WTC11 (cell line): ENCODE measurements around the gene ZNF500. TPM values are rescaled to one million over a fixed set of nuclear protein-coding genes. Genes with fewer than 3 reads are reported as not detected.

Experiments used
- ATAC-seq: fragments of 200-7000 bp; cut with Tn5 transposase; 2 replicates; pipeline ENCODE4 v1.10.0; 2021; ENCODE audit warnings: mild to moderate bottlenecking, moderate library complexity
- CTCF ChIA-PET: fragments of 300-600 bp; sonication (Branson Sonifier 250); formaldehyde crosslinking; loops from one replicate; lab custom pipeline; 2021; ENCODE audit warnings: antibody characterized with exemption; lab: Charles Lee
- POLR2A ChIA-PET: fragments of 350-600 bp; sonication (Branson Sonifier 250); formaldehyde crosslinking; loops from one replicate; lab custom pipeline; 2021; ENCODE audit warnings: antibody characterized with exemption; lab: Charles Lee
- DNase-seq: peaks from one replicate; pipeline ENCODE4 v3.0.0; 2021; ENCODE audit warnings: low spot score
- H3K27ac Mint-ChIP-seq: 2 replicates; pipeline ENCODE4 v1.8.0; 2021; ENCODE audit warnings: mixed read lengths
- H3K27me3 Mint-ChIP-seq: 2 replicates; pipeline ENCODE4 v1.8.0; 2021; ENCODE audit warnings: low read depth, mild to moderate bottlenecking, moderate library complexity, mixed read lengths
- H3K36me3 Mint-ChIP-seq: 2 replicates; pipeline ENCODE4 v1.8.0; 2021; ENCODE audit warnings: mixed read lengths
- H3K4me1 Mint-ChIP-seq: 2 replicates; pipeline ENCODE4 v1.8.0; 2022; ENCODE audit warnings: mixed read lengths
- H3K4me3 Mint-ChIP-seq: 2 replicates; pipeline ENCODE4 v1.8.0; 2021; ENCODE audit warnings: mild to moderate bottlenecking, moderate library complexity, mixed read lengths
- H3K9me3 Mint-ChIP-seq: 2 replicates; pipeline ENCODE4 v1.8.0; 2021; ENCODE audit warnings: mixed read lengths
- ARID4B ChIP-seq: sonication (generic); formaldehyde crosslinking; IDR thresholded peaks from 2 replicates; pipeline ENCODE4 v1.8.0; 2023; ENCODE audit warnings: missing genetic modification reagents, mild to moderate bottlenecking, borderline replicate concordance
- ATF2 ChIP-seq: sonication (generic); formaldehyde crosslinking; IDR thresholded peaks from 2 replicates; pipeline ENCODE4 v1.8.1; 2022; ENCODE audit warnings: low read depth, missing genetic modification reagents, borderline replicate concordance
- CREM ChIP-seq: sonication (generic); formaldehyde crosslinking; IDR thresholded peaks from 2 replicates; pipeline ENCODE4 v1.8.1; 2022; ENCODE audit warnings: mild to moderate bottlenecking, missing genetic modification reagents, moderate library complexity
- ETV6 ChIP-seq: sonication (generic); formaldehyde crosslinking; IDR thresholded peaks from 2 replicates; pipeline ENCODE4 v1.8.1; 2022; ENCODE audit warnings: mild to moderate bottlenecking, missing genetic modification reagents
- FOXP1 ChIP-seq: sonication (generic); formaldehyde crosslinking; IDR thresholded peaks from 2 replicates; pipeline ENCODE4 v1.8.0; 2022; ENCODE audit warnings: missing genetic modification reagents, mild to moderate bottlenecking, moderate library complexity, borderline replicate concordance
- JUN ChIP-seq: sonication (generic); formaldehyde crosslinking; IDR thresholded peaks from 2 replicates; pipeline ENCODE4 v1.8.0; 2023; ENCODE audit warnings: mild to moderate bottlenecking, missing genetic modification reagents
- MAX ChIP-seq: sonication (generic); formaldehyde crosslinking; IDR thresholded peaks from 2 replicates; pipeline ENCODE4 v1.8.0; 2022; ENCODE audit warnings: mild to moderate bottlenecking, missing genetic modification reagents
- RORB ChIP-seq: fragments of 250-450 bp; sonication (Bioruptor Pico); IDR thresholded peaks from 2 replicates; pipeline ENCODE4 v1.9.0; 2021; ENCODE audit warnings: mild to moderate bottlenecking
- SOX15 ChIP-seq: fragments of 250-450 bp; sonication (Bioruptor Pico); IDR thresholded peaks from 2 replicates; pipeline ENCODE4 v1.9.0; 2021; ENCODE audit warnings: mild to moderate bottlenecking
- STAT6 ChIP-seq: sonication (generic); formaldehyde crosslinking; conservative IDR thresholded peaks from 2 replicates; pipeline ENCODE4 v1.8.1; 2023; ENCODE audit warnings: mild to moderate bottlenecking, low read depth, missing genetic modification reagents, moderate library complexity
- total RNA-seq: library from RNA; stranded (reverse); gene quantifications from 3 replicates; pipeline ENCODE4 v1.2.3, GENCODE V29; 2021
- TF ChIP-seq, protein P1 (sequence below): sonication (generic); formaldehyde crosslinking; IDR thresholded peaks from 2 replicates; pipeline ENCODE4 v1.8.0; 2023; ENCODE audit warnings: missing genetic modification reagents
- TF ChIP-seq, protein P2 (sequence below): sonication (generic); formaldehyde crosslinking; IDR thresholded peaks from 2 replicates; pipeline ENCODE4 v1.8.0; 2022; ENCODE audit warnings: mild to moderate bottlenecking, missing genetic modification reagents

ZNF500 gene
- total RNA-seq, 1 experiment from 2014 or later = 19.9 TPM

- DNase-seq = peak; percentile 92
- TF ChIP-seq ATF2 (CRISPR knock-in tag) (no peak), JUN (CRISPR knock-in tag) (no peak), MAX (CRISPR knock-in tag) (peak; percentile 65; the same call in 1 of the 2 replicates), ETV6 (CRISPR knock-in tag) (0 out of 2 replicates have a peak, but pooled peaks have one; percentile 35), FOXP1 (peak; percentile 82; the same call in 1 of the 2 replicates), ARID4B (CRISPR knock-in tag) (peak; percentile 76; the same call in 1 of the 2 replicates)
- TF ChIP-seq, protein P1, sequence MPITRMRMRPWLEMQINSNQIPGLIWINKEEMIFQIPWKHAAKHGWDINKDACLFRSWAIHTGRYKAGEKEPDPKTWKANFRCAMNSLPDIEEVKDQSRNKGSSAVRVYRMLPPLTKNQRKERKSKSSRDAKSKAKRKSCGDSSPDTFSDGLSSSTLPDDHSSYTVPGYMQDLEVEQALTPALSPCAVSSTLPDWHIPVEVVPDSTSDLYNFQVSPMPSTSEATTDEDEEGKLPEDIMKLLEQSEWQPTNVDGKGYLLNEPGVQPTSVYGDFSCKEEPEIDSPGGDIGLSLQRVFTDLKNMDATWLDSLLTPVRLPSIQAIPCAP (CRISPR knock-in tag) = 0 out of 2 replicates have a peak, but pooled peaks have one; percentile 17
- H3K27ac Mint-ChIP-seq = peak within 1 kb of the TSS; percentile 63
- no peaks in the 10 kb centered on the region for H3K27me3 Mint-ChIP-seq
- H3K36me3 Mint-ChIP-seq = peaks cover 12% of the 10 kb centered on the region
- CTCF ChIA-PET = interaction anchor here (0.5 to 2.5 kb wide), 11 partner anchors 12 to 168 kb away, joined by 3 to 11 read pairs (median 3); partner anchors contain the start of genes ANKS3, DNAAF8 and NUDT16L1
- H3K4me1 Mint-ChIP-seq = peaks cover 18% of the 10 kb centered on the region
- H3K4me3 Mint-ChIP-seq = peak within 1 kb of the TSS; percentile 78
- no peaks in the 10 kb centered on the region for H3K9me3 Mint-ChIP-seq
- POLR2A ChIA-PET = interaction anchor here (0.5 to 2.8 kb wide), 5 partner anchors 9 to 157 kb away, joined by 3 to 16 read pairs (median 7); partner anchors contain the start of genes ANKS3, DNAAF8, SEPTIN12 and ZNF500
- ATAC-seq = peak; percentile 71
Measured at GRCh38 chr16:4801962-4802658, 35.1 kb upstream of the ZNF500 start, which contains the start of gene ROGDI. Gene ROGDI, minus strand, starts transcription at chr16:4802633. Its CDS starts 62 bp downstream, at chr16:4802571.

DNA sequence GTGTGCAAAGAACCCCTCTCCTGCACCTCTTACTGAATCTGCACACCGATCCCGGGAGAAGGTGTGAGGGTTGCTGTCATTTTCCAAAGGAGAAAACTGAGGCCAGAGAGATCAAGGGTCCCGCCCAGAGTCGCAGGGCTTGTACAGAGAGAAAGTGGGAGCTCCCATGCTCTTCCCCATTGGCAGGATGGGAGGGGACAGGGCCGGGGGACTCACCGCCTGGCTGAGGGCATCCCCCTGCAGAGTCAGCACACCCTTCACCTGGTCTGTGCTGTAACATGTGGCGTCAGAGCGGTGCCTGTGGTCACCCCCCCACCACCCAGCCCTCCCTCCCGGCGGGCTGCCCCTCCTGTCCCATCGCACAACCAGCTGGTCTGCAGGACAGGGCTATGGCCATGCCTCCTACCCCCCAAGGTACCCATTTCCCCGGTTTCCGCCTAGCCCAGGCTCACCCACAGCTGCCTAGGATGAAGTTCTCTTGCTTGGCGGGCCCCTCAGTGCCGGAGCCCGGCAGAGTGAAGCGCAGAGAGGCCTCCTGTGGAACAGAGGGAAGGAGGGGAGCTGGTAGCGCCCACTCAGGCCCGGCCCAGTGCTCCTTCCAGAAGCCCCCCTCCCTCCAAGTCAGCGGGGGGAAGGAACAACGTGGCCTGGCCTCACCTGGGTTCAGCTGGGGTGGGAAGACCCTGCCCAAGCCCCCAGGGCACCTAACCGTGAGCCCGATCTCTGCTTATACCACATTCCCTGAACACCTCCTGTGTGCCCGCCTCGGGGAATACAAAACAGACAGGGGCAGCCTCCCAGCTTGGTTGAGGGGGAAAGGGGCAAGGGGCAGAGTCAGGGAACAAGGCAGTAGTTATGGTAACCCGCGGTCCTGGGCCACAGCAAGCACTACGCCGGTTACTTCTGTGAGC is 34.3 kb upstream of the ZNF500 start:
- H3K27ac Mint-ChIP-seq = 0 out of 2 replicates have a peak overlapping the region, but pooled peaks have one; percentile 63
- POLR2A ChIA-PET = interaction anchor here (0.5 to 2.8 kb wide), 6 partner anchors 8 to 493 kb away, joined by 3 to 16 read pairs (median 7); partner anchors contain the start of genes ANKS3, DNAAF8, SEPTIN12 and ZNF500

More for the DNA sequence above, 34.3 kb upstream of the ZNF500 start:
- CTCF ChIA-PET = interaction anchor here (0.5 to 2.5 kb wide), 6 partner anchors 13 to 169 kb away, joined by 3 to 11 read pairs (median 4); partner anchors contain the start of genes ANKS3 and DNAAF8
- Mint-ChIP-seq H3K27me3 (no peaks in the 10 kb centered on the region), H3K4me3 (peak overlapping the region; percentile 74), H3K9me3 (no peaks in the 10 kb centered on the region), H3K36me3 (peaks cover 12% of the 10 kb centered on the region), H3K4me1 (peaks cover 18% of the 10 kb centered on the region)
- peak; percentile 0 for ATAC-seq
- DNase-seq = no peak
- TF ChIP-seq SOX15 (CRISPR knock-in tag) = no peak
- no peak for TF ChIP-seq RORB
- TF ChIP-seq, protein P2, sequence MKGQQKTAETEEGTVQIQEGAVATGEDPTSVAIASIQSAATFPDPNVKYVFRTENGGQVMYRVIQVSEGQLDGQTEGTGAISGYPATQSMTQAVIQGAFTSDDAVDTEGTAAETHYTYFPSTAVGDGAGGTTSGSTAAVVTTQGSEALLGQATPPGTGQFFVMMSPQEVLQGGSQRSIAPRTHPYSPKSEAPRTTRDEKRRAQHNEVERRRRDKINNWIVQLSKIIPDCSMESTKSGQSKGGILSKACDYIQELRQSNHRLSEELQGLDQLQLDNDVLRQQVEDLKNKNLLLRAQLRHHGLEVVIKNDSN (CRISPR knock-in tag) = no peak
- TF ChIP-seq, protein P1 (CRISPR knock-in tag) = no peak
- no peak for TF ChIP-seq STAT6
- TF ChIP-seq CREM (CRISPR knock-in tag) = no peak
